ENCODE data around the gene USP28. TPM values are rescaled to one million over a fixed set of nuclear protein-coding genes. Genes with fewer than 3 reads are reported as not detected.
"Not testable (repeated sequence)": the region's sequence is repeated elsewhere in the genome, so short reads cannot be mapped to it uniquely, and the experiment has no call there.

Gene USP28
- 33.6 TPM for total RNA-seq

- peak; percentile 88 for DNase-seq
These were observed at the start of gene USP28 for GRCh38 chr11:113875234-113876073. USP28 (minus strand) TSS chr11:113875572; CDS start chr11:113875501, 71 bp downstream.

- DNase-seq = no peak
These were observed 48.2 kb upstream of the USP28 start for GRCh38 chr11:113923572-113923971.

- DNase-seq = not testable (repeated sequence)
These were observed 36.1 kb upstream of the USP28 start for GRCh38 chr11:113911491-113911890.

GRCh38 chr11:113908098-113908497 lies 32.7 kb upstream of the USP28 start:
- no peak for DNase-seq

GRCh38 chr11:113907681-113908080 lies 32.3 kb upstream of the USP28 start:
- DNase-seq = no peak

GRCh38 chr11:113907152-113907551 lies 31.8 kb upstream of the USP28 start:
- DNase-seq = no peak

GRCh38 chr11:113906516-113906915 lies 31.1 kb upstream of the USP28 start:
- DNase-seq = no peak

GRCh38 chr11:113906038-113906437 lies 30.7 kb upstream of the USP28 start:
- no peak for DNase-seq

- DNase-seq = no peak
These were observed 29.2 kb upstream of the USP28 start, which contains the start of gene HTR3B for GRCh38 chr11:113904379-113905101. HTR3B (plus strand) TSS chr11:113904796; CDS start chr11:113904934, 138 bp downstream.

GRCh38 chr11:113901141-113901540 lies 25.8 kb upstream of the USP28 start:
- DNase-seq = no peak

GRCh38 chr11:113896156-113896879 lies 20.9 kb upstream of the USP28 start:
- no peak for DNase-seq

GRCh38 chr11:113895367-113896155 lies 20.2 kb upstream of the USP28 start:
- no peak for DNase-seq

GRCh38 chr11:113894421-113894996 lies 19.1 kb upstream of the USP28 start:
- DNase-seq = no peak

GRCh38 chr11:113888848-113889247 lies 13.5 kb upstream of the USP28 start:
- no peak for DNase-seq

GRCh38 chr11:113885897-113886296 lies 10.5 kb upstream of the USP28 start:
- DNase-seq = no peak

- DNase-seq = no peak
These were observed 9.0 kb upstream of the USP28 start for GRCh38 chr11:113884361-113884836.

- no peak for DNase-seq
These were observed 6.5 kb upstream of the USP28 start for GRCh38 chr11:113881856-113882255.

GRCh38 chr11:113880971-113881370 lies 5.6 kb upstream of the USP28 start:
- no peak for DNase-seq

- not testable (repeated sequence) for DNase-seq
These were observed 4.1 kb upstream of the USP28 start for GRCh38 chr11:113879446-113879845.

- no peak for DNase-seq
These were observed 2.3 kb upstream of the USP28 start for GRCh38 chr11:113877670-113878055.

All from skin of body (tissue), 2 donors.